ELF-1 (cell line): Measurements from ENCODE around the gene NR1I3.

ENCODE experiments used
- DNase-seq: peaks from one replicate; pipeline ENCODE4 v3.0.0-alpha.2; 2016; ENCODE audit warnings: low read depth, low spot score

The NR1I3 gene

DNA sequence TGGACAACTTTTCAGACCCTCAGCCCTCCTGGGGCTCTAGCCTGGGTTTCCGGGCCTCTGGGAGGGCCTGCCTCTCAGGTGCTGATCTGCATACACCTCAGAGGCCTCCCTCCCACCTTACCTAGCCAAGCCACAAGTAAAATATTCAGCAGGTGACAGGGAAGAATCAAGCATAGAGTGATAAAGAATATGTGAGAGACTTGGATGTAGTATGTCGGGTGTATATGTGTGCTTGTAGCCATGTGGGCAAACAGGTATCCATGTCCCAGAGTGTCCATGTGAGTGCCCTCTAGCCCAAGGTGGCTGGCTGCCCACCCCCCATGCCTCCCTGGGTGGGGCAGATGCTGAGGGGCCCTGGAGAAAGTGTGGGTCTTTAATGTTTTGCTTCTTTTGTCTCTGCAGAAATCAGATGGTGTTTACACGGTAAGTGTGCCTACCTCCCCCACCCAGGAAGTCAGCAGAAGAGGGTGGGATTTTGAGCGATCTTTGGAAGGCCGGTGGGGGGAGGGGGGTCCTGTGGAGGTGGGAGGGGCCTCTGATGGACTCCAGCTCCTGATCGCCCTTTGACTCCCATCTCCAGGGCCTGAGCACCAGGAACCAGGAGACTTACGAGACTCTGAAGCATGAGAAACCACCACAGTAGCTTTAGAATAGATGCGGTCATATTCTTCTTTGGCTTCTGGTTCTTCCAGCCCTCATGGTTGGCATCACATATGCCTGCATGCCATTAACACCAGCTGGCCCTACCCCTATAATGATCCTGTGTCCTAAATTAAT, 19.5 kb downstream of the NR1I3 start:
- no peak for DNase-seq

DNA sequence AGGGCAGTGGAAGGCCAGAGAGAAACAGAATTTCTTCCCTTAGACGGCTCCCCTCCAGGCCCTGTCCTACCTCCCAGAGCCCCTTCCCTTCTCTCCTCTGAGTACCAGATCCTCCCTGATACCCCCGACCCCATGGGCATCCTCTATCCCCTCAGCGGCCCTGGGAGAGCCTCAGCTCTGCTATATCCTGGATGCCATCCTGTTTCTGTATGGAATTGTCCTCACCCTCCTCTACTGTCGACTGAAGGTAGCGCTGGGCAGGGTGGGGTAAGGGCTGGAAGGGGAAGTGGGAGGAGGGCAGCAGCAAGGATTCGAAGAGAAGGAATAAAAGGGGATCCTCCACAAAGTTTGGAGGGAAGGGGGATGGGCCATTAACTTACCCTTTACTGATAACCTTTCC, 20.2 kb downstream of the NR1I3 start:
- no peak for DNase-seq

DNA sequence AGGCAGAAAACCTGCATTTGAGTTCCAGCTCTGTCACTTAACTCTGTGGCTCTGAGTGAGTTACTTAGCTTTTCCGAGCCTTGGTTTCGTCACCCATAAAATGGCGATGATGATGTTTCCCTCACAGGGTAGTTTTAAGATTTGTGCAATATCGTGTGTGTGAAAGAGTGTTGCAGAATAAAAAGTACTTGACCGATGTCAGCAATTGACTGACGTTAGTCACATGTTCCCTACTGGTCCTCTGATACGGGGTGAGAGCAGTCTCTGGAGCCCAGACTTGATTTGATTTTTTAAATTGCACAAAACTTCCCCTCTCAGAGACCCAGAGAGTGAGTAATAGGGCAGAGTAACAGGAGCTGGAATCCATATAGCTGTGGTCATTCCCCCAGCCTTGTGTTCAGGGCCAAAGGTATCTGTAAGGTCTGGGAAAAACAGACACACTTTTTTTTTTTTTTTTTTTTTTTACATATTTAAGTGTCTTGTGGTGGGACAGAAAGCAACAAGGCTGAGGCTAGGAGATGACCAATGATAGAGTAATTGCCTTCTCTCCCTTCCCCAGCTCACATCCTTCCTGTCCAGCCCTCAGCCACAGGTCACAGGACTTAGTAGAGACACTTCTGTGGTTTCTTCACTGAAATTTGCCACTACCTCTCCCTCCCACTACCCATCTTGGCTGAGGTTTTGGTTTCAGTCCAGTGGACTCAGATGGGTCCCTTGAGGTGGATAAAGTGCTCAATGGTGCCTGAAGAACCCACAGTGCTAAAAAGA, 20.9 kb downstream of the NR1I3 start:
- DNase-seq: no peak

DNA sequence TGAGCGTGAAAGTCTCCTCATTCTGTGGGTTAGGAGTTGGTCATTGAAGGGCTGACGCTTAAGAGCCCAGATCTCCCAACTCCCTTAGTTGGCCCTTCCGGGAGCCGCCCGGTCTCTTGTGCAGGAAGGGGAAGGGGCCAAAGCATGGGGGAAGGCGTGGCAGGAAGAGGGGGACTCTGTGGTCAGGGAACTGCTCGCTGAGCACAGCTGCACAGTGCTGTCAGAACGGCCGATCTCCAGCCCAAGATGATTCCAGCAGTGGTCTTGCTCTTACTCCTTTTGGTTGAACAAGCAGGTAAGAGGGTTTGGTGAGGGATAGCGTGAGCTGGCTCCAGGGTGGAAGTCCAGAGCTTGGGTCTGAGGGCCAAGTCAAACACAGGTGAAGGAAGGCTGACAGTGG, 22.9 kb downstream of the NR1I3 start, which contains the start of gene FCER1G:
Gene FCER1G, plus strand, starts transcription at position 220 of the 400 bp plus-strand sequence. Its CDS starts 27 bp downstream, at position 247.
- no peak for DNase-seq

DNA sequence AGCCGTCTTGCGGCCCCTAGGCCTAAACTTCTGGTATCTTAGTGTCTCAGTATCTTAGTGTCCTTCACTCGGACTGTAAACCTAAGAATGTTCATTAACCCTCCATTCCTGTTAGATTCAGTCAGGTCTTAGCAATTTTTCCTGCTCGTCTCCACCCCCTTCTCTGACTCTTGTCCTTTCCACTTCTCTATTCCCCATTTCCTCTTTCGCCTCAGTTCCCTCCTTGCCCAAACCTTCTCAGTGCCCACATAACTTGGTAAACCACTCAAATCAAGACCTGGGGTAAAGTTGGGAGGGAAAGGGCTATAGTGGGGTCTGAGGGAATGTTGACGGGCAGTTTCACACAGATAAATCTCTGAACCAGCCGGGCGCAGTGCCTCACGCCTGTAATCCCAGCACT, 23.6 kb downstream of the NR1I3 start:
- no peak for DNase-seq

DNA sequence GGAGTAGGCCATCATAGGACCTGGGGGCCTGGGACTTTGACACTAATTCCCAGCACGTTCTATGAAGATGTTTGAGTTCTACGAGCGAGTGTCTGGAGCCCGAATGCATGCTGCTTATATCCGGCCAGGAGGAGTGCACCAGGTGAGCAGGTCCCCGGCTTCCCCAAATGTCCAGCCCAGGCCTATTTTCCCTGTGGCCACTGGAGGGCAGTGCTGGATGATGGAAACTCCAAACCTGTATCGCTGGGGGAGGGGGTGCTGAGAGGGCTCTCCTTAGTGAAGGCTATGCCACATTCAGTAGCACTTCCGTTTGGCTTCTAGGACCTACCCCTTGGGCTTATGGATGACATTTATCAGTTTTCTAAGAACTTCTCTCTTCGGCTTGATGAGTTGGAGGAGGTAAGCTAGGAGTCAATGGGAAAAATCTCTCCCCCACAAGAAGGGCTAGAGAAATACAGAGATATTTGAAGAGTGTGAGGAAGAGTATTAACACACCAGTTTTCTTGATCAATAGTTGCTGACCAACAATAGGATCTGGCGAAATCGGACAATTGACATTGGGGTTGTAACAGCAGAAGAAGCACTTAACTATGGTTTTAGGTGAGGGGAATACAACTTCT, 28.1 kb downstream of the NR1I3 start:
- DNase-seq: peak; percentile 92

DNA sequence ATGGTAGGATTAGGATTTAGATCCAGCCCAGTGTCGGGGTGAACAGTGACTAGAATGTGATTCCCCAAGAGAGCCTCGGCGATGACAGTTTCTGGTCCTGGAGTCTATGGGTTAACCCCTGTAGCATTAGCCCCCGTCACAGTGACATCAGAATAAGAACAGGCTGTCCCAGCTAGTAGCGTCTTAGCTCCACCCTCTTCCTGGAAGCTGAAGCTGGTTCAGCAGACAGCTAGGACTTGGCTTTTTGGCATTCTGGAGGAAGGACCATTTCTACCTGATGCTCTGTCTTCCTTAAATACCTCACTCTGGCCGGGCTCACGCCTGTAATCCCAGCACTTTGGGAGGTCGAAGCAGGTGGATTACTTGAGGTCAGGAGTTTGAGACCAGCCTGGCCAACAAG, 30.8 kb downstream of the NR1I3 start:
- no peak for DNase-seq

DNA sequence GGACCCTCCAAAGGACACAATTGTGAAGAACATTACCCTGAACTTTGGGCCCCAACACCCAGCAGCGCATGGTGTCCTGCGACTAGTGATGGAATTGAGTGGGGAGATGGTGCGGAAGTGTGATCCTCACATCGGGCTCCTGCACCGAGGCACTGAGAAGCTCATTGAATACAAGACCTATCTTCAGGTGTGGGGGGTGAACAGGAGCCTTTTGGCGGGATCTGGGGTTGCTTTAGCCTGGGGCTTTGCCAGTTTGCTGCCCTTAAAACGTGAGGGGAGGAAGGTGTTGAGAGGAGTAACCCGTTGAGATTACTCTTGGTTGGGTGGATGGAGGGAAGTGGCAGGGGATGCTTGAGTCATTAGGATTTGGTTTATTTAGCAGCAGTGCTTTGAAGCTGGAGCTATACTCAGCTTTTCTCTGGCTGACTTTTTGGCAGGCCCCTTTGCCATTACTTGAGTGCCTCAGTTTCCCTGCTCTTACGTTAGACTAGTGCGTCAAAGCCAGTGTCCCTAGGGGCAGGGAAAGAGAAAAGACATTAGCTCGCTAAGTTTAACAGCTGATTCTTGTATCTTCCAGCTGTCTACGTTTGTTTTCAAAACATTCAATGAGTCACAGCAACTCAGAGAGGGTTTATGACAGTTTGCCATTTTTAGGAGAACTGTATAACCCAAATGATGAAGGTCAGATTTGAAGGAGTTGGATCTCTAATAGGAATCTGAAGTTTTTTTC, 31.4 kb downstream of the NR1I3 start:
- no peak for DNase-seq

DNA sequence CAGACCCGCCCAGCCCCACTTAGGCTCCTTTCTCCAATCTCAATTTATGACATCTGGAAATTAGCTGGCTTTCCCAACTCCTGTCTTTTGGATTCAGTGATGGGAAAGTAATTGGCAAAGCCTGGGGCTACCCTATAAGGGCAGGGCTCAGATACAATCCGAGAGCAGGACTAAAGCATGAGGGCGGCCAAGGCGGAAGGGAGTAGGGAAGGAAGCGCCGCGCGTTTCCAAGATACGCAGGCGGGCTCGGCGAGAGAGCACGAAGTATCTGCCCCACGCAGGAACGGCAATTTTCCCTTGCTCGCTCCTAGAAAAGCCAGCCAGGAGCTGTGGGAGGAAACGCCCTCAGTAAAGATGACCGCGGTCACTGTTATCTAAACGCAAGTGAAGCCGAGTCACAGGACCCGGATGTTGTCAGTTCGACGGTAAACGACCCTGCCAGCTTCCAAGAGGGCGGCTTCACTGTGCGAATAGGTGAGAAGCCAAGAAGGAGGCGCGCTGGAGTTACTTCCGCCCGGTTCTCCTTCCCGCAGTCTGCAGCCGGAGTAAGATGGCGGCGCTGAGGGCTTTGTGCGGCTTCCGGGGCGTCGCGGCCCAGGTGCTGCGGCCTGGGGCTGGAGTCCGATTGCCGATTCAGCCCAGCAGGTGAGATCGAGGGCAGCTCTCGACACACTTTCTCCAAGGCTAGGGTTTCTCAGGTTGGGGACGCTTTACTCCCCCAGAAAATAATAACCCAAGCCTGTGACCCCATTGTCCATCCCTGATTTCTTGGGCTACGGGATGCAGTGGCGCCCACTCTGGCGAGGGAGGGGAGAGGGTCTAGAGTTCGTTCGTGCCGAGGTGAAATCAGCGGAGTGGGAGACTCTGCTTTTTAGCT, 35.9 kb downstream of the NR1I3 start, which contains the start of gene NDUFS2:
Gene NDUFS2, plus strand, starts transcription at position 532 of the 877 bp plus-strand sequence. Its CDS starts 19 bp downstream, at position 551.
- peak; percentile 99 for DNase-seq

DNA sequence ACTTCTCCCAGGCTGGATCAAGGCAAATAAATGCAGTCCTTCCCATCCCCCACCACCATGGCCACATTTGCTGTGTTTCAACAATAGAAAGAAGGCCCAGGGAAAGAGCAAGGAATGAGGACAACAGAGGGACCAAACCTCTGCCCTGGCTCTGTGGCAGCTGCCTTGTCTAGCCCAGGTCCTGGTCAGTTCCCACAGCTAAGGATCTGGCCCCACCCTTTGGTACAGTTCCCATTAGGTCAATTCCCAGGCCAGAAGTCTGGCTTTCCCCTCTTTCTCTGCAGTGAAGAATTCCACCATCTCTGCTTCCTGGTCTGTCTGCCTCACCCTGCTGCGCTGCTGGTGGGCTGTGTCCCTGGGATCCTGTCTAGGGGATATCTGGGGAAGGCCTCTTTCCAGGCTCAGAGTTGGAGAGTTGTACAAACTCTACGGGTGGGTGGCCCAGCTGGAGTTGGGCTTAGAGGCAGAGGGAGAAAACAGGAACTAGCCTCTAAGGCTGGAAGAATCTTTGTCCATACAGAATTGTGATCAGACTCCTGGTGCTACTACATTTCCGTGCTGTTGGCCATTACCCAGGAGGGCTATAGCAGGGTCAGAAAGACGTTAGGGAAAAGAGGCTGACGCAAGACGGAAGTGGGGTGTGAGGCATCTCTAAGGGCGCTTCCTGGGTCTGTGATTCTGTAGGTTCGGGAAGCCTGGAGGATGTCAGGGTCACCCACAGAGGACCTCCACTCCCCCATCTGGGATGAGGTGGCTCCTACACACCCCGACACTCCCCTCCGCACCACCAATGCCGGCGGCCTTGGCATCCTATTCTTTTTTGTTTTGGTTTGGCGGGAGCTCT, 36.8 kb downstream of the NR1I3 start:
- no peak for DNase-seq

DNA sequence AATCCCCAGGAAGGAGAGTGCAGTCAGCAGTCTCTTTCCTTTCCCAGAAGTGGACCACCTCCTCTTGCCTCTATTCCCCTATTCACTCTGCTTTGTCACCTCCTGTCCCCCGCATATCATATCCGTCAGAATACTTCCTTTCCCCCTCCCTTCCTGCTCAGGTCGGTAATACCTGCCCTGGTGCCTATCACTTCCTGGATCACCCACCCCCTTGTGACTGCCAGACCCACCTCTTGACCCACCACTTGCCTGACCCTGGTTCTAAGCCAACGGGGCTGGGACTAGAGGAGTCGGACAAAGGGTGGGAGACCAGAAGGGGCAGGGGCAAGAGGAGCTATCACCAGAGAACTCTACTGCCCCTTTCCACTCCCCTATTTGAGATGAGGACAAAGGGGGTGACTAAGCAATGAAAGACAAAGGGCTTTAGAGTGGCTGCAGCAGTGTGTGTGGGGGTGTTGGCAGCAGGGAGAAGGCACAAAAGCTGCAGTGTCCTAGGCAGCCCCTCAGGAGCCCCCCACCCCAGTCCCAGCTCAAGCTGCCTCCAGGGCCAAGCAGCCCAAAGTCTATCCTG, 37.5 kb downstream of the NR1I3 start:
- DNase-seq: no peak

DNA sequence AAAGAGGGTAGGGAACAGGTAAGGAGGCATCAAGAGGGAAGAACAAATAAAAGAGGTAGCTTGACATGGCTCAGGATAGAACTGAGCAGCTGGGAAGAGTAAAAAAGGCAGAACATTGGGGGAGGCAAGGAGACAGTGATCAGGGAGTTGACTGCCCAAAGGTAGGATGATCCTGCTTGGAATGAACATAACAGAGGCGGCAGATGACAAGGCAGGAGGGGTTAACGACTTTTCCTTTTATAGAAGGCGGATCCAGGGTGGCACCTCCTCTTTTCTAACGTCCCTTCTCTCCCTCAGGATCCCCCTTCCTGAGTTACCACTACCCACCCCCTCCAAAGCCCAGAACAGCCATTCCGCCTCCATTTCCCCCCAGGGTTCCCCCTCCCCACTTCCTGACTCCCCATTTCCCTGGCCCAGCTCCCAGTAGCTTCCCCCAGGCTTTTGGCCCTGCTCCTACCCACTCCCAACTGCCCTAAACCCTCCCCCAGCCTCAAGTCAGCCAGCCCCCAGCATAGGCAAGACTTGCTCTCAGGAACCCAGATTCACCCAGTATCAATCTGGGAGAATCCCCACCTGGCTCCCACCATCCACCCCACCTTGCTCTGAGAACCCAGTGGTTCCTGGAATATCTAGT, 38.4 kb downstream of the NR1I3 start:
- DNase-seq: no peak

DNA sequence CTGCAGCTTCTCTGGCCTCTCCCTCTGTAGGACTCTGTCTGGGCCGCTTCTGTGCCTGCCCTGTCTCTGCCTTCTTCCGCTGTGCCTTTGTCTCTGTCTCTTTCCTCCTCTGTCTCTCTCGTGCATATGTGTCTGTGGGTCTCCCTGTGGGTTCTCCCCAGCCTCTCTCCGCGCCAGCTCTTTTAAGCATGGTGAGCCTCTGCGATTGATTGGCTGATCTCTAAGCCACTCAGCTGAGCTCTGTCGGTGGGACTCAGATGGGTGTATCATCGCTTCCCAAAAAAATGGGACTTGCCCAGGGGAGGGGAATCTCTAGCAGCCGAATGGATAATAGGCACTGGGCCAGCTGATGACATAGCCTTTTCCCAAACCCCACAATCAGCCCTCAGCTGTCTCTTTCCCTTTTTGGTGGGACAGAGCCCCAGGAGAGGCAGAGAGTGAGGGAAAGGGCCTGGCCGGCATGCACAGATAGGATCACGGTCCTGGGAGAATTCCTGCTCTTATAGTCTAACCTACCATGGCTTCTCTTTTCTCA, 39.0 kb downstream of the NR1I3 start, which contains the start of gene ADAMTS4:
Gene ADAMTS4, minus strand, starts transcription at position 158 of the 535 bp plus-strand sequence. CDS start 427 bp downstream, outside the sequence.
- DNase-seq: peak; percentile 56

DNA sequence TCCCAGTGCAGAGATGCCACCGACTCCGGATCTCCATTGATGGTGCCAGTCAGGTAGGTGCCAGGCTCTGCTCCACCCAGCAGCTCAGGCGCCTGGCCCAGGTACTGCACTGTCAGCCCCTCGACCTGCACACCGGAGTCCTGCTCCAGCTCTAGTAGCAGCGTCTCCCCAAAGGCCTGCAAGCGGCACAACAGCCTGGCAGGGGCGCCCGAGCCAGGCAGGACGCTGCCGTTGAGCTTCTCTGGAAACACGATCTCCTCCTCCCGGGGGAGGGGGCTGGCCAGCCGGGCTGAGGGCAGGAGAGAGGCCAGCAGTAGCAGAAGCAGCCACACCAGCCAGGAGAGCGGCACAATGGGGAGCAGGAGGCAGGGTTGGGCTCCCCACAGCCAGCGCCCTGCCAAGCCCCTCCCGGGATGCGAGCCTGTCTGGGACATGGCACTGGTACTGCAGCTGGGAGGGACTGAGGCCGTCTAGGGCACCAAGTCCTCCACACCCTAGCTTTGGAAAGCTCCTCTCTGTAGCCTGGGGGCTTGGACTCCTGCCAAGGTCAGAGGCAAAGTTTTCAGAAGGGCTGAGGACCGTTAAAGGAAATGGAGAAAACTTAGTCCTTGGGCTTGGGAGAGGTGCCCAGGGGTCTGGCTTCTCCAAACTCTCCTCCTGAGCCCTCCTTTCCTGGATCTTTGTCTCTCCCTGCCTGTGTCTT, 39.7 kb downstream of the NR1I3 start:
- DNase-seq: peak; percentile 79

DNA sequence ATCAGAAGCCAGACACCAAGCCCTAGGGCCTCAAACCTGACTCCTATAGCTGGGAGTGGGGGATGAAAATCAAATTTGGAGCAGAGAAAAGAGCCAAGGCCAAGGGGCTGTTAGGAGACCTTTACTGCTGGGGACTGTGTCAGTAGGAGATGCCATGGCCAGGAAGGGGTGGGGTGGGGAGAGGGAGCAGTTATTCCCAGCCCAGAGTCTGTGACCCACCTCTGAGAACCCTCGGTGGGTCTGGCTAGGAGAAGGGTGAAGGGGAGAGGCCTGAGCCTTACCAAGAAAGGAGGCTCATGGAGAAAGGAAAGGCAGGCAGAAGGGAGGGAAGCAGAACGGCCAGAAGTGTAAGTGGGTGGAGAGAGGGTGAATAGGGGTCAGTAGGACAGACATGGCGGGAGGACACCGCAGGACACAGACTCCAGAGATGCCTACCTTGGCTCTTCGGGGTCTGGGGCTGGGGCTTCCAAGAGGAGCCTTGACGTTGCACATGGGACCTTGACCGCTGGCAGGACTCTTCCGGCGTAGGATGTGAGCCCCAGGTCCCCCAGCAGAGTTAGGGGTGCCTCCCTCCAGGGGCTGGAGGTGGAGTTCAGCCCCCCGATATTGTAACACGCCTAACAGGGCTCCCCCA, 40.3 kb downstream of the NR1I3 start:
- DNase-seq: no peak

DNA sequence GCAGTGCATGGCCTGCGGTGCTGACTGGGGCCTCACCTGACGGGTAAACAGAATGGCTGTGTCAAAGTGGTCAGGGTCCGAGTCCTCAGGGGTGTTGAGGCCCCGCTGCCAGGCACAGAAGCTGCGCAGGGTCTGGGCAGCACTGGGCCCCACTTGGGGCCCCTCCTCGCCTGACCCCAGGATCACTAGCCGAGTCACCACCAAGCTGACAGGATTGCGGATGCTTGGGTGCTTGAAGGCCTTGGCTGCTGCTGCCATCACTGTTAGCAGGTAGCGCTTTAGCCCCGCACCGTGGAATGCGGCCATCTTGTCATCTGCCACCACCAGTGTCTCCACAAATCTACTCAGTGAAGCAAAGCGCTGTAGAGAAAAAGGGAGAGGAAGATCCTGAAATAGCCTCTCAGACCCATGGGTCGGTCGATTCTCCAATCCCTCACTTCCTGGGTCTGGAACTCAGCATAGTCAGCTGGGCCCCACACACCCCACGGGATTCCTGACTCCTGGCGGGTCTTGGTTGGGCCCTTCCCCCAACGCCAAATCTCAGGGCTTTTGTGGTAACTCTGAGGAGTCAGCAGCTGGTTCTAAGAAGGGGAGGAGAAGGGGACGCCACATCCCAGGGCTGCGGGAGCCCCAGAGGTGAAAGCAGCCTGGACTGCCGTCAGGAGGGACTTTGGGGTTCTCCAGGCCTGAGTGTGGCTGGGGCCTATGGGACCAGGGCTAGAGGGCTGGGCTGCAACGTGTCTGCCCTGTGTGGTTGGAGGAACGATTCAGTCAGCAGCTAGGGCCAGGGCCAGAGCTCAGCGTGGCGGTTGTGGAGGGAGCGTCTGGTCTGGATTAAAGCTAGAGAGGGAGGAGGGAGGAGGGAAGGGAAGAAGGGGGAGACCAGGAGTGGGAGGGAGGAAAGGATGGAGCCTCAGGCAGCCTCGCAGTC, 41.2 kb downstream of the NR1I3 start:
- DNase-seq: peak; percentile 70
